Liver (tissue), 9 donors: ENCODE data around the gene BRMS1L. TPM values are rescaled to one million over a fixed set of nuclear protein-coding genes. Genes with fewer than 3 reads are reported as not detected.
"Not testable (repeated sequence)": the region's sequence is repeated elsewhere in the genome, so short reads cannot be mapped to it uniquely, and the experiment has no call there.

Source experiments
- DNase-seq: peaks from one replicate; pipeline ENCODE4 v3.0.0-alpha.2; 2017; ENCODE audit warnings: low spot score
- H3K27ac ChIP-seq, 2 donors: one replicate each; pipeline ENCODE4 v1.7.0; 2013; ENCODE audit warnings: inconsistent platforms in 2 of 2, low read length in 2 of 2, control low read depth in 1 of 2, low read depth in 1 of 2, mild to moderate bottlenecking in 1 of 2
- H3K27me3 ChIP-seq, 4 donors: one replicate each; pipeline versions ENCODE4 v1.6.1 to v1.7.0; 2013; ENCODE audit warnings: low read length in 3 of 4, inconsistent platforms in 1 of 4, mild to moderate bottlenecking in 1 of 4, moderate library complexity in 1 of 4; ENCODE audit not compliant: control insufficient read depth in 4 of 4, insufficient read depth in 4 of 4
- H3K36me3 ChIP-seq, 4 donors: one replicate each; pipeline versions ENCODE4 v1.6.1 to v1.7.0; 2013; ENCODE audit warnings: low read length in 3 of 4, mild to moderate bottlenecking in 3 of 4, low read depth in 1 of 4, moderate library complexity in 1 of 4; ENCODE audit not compliant: control insufficient read depth in 4 of 4, insufficient read depth in 3 of 4
- H3K4me1 ChIP-seq, 4 donors: one replicate each; pipeline versions ENCODE4 v1.6.1 to v1.7.0; 2013; ENCODE audit warnings: low read length in 3 of 4, mild to moderate bottlenecking in 3 of 4, moderate library complexity in 1 of 4; ENCODE audit not compliant: control insufficient read depth in 4 of 4, insufficient read depth in 4 of 4
- H3K4me3 ChIP-seq, 3 donors: one replicate each; pipeline versions ENCODE4 v1.6.1 to v1.7.0; 2013; ENCODE audit warnings: low read length in 3 of 3, control low read depth in 1 of 3, low read depth in 1 of 3, mild to moderate bottlenecking in 1 of 3
- H3K9ac ChIP-seq, 2 donors: one replicate each; pipeline ENCODE4 v1.7.0; 2013; ENCODE audit warnings: low read length in 2 of 2, mild to moderate bottlenecking in 2 of 2, moderate library complexity in 2 of 2, control low read depth in 1 of 2, low read depth in 1 of 2
- H3K9me3 ChIP-seq, 4 donors: one replicate each; pipeline versions ENCODE4 v1.6.1 to v1.7.0; 2013; ENCODE audit warnings: low read length in 3 of 4; ENCODE audit not compliant: control insufficient read depth in 4 of 4
- EGR1 ChIP-seq, 2 donors: IDR thresholded peaks; 2 replicates each; pipeline ENCODE4 v1.6.1; 2016 to 2018; ENCODE audit warnings: antibody characterized with exemption in 2 of 2, low read depth in 2 of 2
- FOXA1 ChIP-seq: IDR thresholded peaks from 2 replicates; pipeline ENCODE4 v1.6.1; 2016; ENCODE audit warnings: antibody characterized with exemption
- HNF4A ChIP-seq, 2 donors: conservative IDR thresholded peaks; 2 replicates each; pipeline ENCODE4 v1.6.1; 2016; ENCODE audit warnings: antibody characterized with exemption in 2 of 2, mild to moderate bottlenecking in 2 of 2
- JUND ChIP-seq, 2 donors: IDR thresholded peaks; 2 replicates each; pipeline ENCODE4 v1.6.1; 2016; ENCODE audit warnings: antibody characterized with exemption in 2 of 2
- MAX ChIP-seq: IDR thresholded peaks from 2 replicates; pipeline ENCODE4 v1.6.1; 2016; ENCODE audit warnings: antibody characterized with exemption
- NR2F2 ChIP-seq: IDR thresholded peaks from 2 replicates; pipeline ENCODE4 v1.6.1; 2016; ENCODE audit warnings: antibody characterized with exemption
- RAD21 ChIP-seq, 2 donors: IDR thresholded peaks; 2 replicates each; pipeline ENCODE4 v1.6.1; 2016; ENCODE audit warnings: antibody characterized with exemption in 2 of 2, mild to moderate bottlenecking in 2 of 2
- RXRA ChIP-seq, 2 donors: IDR thresholded peaks; 2 replicates each; pipeline ENCODE4 v1.6.1; 2017 to 2018; ENCODE audit warnings: antibody characterized with exemption in 2 of 2, mild to moderate bottlenecking in 1 of 2
- SP1 ChIP-seq: IDR thresholded peaks from 2 replicates; pipeline ENCODE4 v1.6.1; 2018; ENCODE audit warnings: antibody characterized with exemption, mild to moderate bottlenecking
- TAF1 ChIP-seq: conservative IDR thresholded peaks from 2 replicates; pipeline ENCODE4 v1.6.1; 2016; ENCODE audit warnings: antibody characterized with exemption, mild to moderate bottlenecking
- YY1 ChIP-seq: IDR thresholded peaks from 2 replicates; pipeline ENCODE4 v1.6.1; 2016; ENCODE audit warnings: antibody characterized with exemption, mild to moderate bottlenecking
- WGBS: extraction: QIAGEN DNeasy Blood & Tissue Kit; methylation state at CpG from one replicate; pipeline ENCODE4 v1.1.7; 2013; 5-methylcytosine and 5-hydroxymethylcytosine counted together
- polyA plus RNA-seq, 2 donors: library from polyadenylated mRNA; stranded (reverse) in 1 of 2; unstranded in 1 of 2; fragments of 200-250 nt in 1 of 2; fragments of >200 nt in 1 of 2; fragmentation: Nextera tagmentation in 1 of 2; extraction: Ambion mirVana in 1 of 2; gene quantifications; one replicate each; pipeline versions ENCODE4 v1.2.1 to v1.2.3, GENCODE V29; 2013 to 2015
- total RNA-seq, 2 donors: library from RNA; depleted of rRNA; stranded (reverse); fragments of >200 nt; gene quantifications; one replicate each; pipeline ENCODE4 v1.2.3, GENCODE V29; 2014
- TF ChIP-seq, protein P1 (sequence below): fragments of 150-350 bp; IDR thresholded peaks from 2 replicates; pipeline ENCODE4 v1.5.1; 2017; ENCODE audit warnings: improper control_type of control experiment, low read depth, low read length; ENCODE audit not compliant: missing input control
- TF ChIP-seq, protein P2 (sequence below): IDR thresholded peaks from 2 replicates; pipeline ENCODE4 v1.6.1; 2016; ENCODE audit warnings: antibody characterized with exemption
- donor health status: healthy.
- donor health status: healthy.
- donor health status: healthy.
- donor health status: healthy.
- donor health status: healthy.

The BRMS1L gene
- total and polyA plus RNA-seq, 4 donors = 2.7 to 3.7 (median 3.4) TPM

- Histone ChIP-seq H3K4me3 (no peak overlapping the region), H3K27ac (no peak overlapping the region), H3K9ac (no peak overlapping the region), H3K36me3 (no peaks in the 10 kb centered on the region), H3K27me3 (no peaks in the 10 kb centered on the region), H3K4me1 (peaks cover 0 to 6% (median 4%) of the 10 kb centered on the region in 4 donors), H3K9me3 (no peaks in the 10 kb centered on the region)
- WGBS = 25% methylated on average over 7 of the region's 7 CpGs
- TF ChIP-seq, protein P1, sequence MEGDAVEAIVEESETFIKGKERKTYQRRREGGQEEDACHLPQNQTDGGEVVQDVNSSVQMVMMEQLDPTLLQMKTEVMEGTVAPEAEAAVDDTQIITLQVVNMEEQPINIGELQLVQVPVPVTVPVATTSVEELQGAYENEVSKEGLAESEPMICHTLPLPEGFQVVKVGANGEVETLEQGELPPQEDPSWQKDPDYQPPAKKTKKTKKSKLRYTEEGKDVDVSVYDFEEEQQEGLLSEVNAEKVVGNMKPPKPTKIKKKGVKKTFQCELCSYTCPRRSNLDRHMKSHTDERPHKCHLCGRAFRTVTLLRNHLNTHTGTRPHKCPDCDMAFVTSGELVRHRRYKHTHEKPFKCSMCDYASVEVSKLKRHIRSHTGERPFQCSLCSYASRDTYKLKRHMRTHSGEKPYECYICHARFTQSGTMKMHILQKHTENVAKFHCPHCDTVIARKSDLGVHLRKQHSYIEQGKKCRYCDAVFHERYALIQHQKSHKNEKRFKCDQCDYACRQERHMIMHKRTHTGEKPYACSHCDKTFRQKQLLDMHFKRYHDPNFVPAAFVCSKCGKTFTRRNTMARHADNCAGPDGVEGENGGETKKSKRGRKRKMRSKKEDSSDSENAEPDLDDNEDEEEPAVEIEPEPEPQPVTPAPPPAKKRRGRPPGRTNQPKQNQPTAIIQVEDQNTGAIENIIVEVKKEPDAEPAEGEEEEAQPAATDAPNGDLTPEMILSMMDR = peak; percentile 65
- TF ChIP-seq JUND (IDR thresholded peaks at IDR 0.05) = peak in 1 of 2 donors; percentile 19
- no peak for TF ChIP-seq NR2F2
- no peak for TF ChIP-seq RXRA (IDR thresholded peaks at IDR 0.05)
- TF ChIP-seq RAD21 (IDR thresholded peaks at IDR 0.05) = peak in 1 of 2 donors; percentile 65
- no peak for TF ChIP-seq FOXA1
- TF ChIP-seq HNF4A (conservative IDR thresholded peaks at IDR 0.05) = peak in 1 of 2 donors; percentile 14
- DNase-seq = no peak
Measured at GRCh38 chr14:35821564-35822411, 4.3 kb upstream of the BRMS1L start.

GRCh38 chr14:35822501-35822900 is 3.6 kb upstream of the BRMS1L start:
- peaks cover 0 to 10% (median 7%) of the 10 kb centered on the region in 4 donors for H3K4me1 ChIP-seq
- no peaks in the 10 kb centered on the region for H3K27me3 ChIP-seq
- no peak for TF ChIP-seq TAF1
- no peak for TF ChIP-seq HNF4A (conservative IDR thresholded peaks at IDR 0.05)
- TF ChIP-seq SP1 = no peak
- TF ChIP-seq EGR1 (IDR thresholded peaks at IDR 0.05; ENCODE audit: low read depth in 2 of 2) = no peak
- TF ChIP-seq MAX = no peak
- no peak for TF ChIP-seq FOXA1
- TF ChIP-seq, protein P2, sequence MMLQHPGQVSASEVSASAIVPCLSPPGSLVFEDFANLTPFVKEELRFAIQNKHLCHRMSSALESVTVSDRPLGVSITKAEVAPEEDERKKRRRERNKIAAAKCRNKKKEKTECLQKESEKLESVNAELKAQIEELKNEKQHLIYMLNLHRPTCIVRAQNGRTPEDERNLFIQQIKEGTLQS = no peak
- no peak for TF ChIP-seq YY1
- no peaks in the 10 kb centered on the region for H3K9me3 ChIP-seq
- no peak overlapping the region for H3K27ac ChIP-seq
- no peaks in the 10 kb centered on the region for H3K36me3 ChIP-seq
- WGBS = 91% methylated on average over 3 of the region's 3 CpGs
- no peak for DNase-seq
- H3K9ac ChIP-seq = no peak overlapping the region
- H3K4me3 ChIP-seq = no peak overlapping the region

DNA sequence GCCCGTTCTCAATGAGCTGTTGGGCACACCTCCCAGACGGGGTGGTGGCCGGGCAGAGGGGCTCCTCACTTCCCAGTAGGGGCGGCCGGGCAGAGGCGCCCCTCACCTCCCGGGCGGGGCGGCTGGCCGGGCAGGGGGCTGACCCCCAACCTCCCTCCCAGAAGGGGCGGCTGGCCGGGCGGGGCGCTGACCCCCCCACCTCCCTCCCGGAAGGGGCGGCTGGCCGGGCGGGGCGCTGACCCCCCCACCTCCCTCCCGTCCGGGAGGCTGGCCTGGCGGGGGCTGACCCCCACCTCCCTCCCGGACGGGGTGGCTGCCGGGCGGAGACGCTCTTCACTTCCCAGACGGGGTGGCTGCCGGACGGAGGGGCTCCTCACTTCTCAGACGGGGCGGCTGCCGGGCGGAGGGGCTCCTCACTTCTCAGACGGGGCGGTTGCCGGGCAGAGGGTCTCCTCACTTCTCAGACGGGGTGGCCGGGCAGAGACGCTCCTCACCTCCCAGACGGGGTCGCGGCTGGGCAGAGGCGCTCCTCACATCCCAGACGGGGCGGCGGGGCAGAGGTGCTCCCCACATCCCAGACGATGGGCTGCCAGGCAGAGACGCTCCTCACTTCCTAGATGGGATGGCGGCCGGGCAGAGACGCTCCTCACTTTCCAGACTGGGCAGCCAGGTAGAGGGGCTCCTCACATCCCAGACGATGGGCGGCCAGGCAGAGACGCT is 1.5 kb upstream of the BRMS1L start:
- H3K4me1 ChIP-seq = peaks cover 0 to 11% (median 7%) of the 10 kb centered on the region in 4 donors
- WGBS = 84% methylated on average over 39 of the region's 55 CpGs
- DNase-seq, H3K4me3 ChIP-seq, H3K27ac ChIP-seq, H3K27me3 ChIP-seq, H3K9ac ChIP-seq, H3K9me3 ChIP-seq, H3K36me3 ChIP-seq: not testable (repeated sequence)
